GM10248 (cell line): Measurements from ENCODE around the gene ZNF474.

ENCODE experiments used
- CTCF ChIA-PET: fragments of 300-600 bp; sonication (Branson Sonifier 250); formaldehyde crosslinking; extraction: SDS; loops from one replicate; lab custom pipeline; 2021; ENCODE audit warnings: antibody characterized with exemption; lab: Yijun Ruan, JAX
- POLR2A ChIA-PET: fragments of 350-650 bp; sonication (Branson Sonifier 250); formaldehyde crosslinking; extraction: SDS; loops from one replicate; lab custom pipeline; 2020; ENCODE audit warnings: antibody characterized with exemption; lab: Yijun Ruan, JAX
- DNase-seq: peaks from one replicate; pipeline ENCODE4 v3.0.0; 2012; ENCODE audit errors: extremely low spot score
- CTCF ChIP-seq: IDR thresholded peaks from 2 replicates; pipeline ENCODE4 v1.5.1; 2012; ENCODE audit warnings: mild to moderate bottlenecking, low read depth; ENCODE audit errors: extremely low read depth, missing control alignments, control extremely low read depth

The ZNF474 gene

DNA sequence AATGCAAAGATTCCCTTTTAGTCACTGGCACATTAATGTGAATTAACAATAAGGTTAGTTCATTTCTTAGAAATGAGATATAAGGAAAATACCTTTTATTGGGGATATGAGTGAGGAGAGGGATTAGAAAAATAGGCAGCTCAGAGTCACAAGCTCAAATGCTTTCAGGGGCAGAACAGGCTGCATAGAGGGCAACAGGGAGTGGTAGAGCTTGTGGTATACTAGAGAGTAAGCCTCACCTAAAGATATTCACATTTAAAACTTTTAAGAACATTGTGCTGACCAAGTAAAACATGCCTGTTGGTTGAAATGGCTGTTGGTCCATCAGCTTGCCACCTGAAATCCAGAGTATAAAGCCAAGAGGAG lies 34.7 kb downstream of the ZNF474 start:
- no peak for TF ChIP-seq CTCF
- POLR2A ChIA-PET, result no interaction called here
- no peak for DNase-seq
- CTCF ChIA-PET, result interaction anchor here (1.1 to 2.0 kb wide), 3 partner anchors 13 to 33 kb away, joined by 3 to 8 read pairs (median 3); no protein-coding TSS in a partner anchor

GRCh38 chr5:122164831-122165558 lies 35.6 kb downstream of the ZNF474 start:
- ChIA-PET POLR2A (no interaction called here), CTCF (interaction anchor here (1.1 to 1.4 kb wide), 2 partner anchors 12 to 32 kb away, joined by 3 read pairs; no protein-coding TSS in a partner anchor)
- TF ChIP-seq CTCF, result no peak
- DNase-seq, result no peak

DNA sequence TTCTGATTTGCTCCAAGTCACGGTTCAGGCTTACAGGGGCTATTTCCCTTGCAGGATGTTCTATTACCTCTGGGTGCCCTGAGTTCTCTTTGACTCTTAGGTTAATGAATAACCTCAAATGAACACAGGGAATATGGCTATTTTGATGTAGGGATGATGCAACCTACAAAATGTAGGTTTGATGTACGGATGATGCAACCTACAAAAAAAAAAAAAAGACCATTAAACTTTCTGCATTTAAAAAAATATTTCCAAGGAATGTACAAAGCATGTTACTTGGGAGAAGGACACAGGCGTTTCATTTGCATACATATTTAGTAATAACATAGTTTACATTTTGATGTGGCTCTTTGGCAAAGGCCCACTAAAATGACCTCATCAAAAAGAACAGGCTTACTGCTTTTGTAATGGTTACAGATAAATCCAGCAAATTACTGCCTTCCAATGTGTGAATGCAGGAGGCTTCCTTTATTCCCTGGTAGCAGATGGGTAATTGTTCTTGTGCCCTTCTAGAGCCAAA lies 36.3 kb downstream of the ZNF474 start:
- CTCF ChIA-PET, result no interaction called here
- TF ChIP-seq CTCF, result no peak
- DNase-seq, result no peak
- POLR2A ChIA-PET, result no interaction called here

- ChIA-PET POLR2A (no interaction called here), CTCF (no interaction called here)
- TF ChIP-seq CTCF, result no peak
- no peak for DNase-seq
Observed at GRCh38 chr5:122169350-122170103, 40.2 kb downstream of the ZNF474 start.

GRCh38 chr5:122170620-122171019 lies 41.3 kb downstream of the ZNF474 start:
- ChIA-PET POLR2A (no interaction called here), CTCF (interaction anchor here (1.0 to 1.3 kb wide), 3 partner anchors 11 to 567 kb away, joined by 3 to 4 read pairs (median 3); no protein-coding TSS in a partner anchor)
- no peak for DNase-seq
- no peak for TF ChIP-seq CTCF

GRCh38 chr5:122172207-122172606 lies 42.9 kb downstream of the ZNF474 start:
- DNase-seq, result no peak
- ChIA-PET CTCF (no interaction called here), POLR2A (no interaction called here)
- no peak for TF ChIP-seq CTCF
